Small intestine (tissue), 16 donors: ENCODE data around the gene IL12A. TPM values are rescaled to one million over a fixed set of nuclear protein-coding genes. Genes with fewer than 3 reads are reported as not detected.

Source experiments
- DNase-seq, 2 donors: peaks; one replicate each; pipeline versions ENCODE4 v3.0.0 to v3.0.0-alpha.2; 2013
- FAIRE-seq: peaks from 2 replicates; lab custom pipeline; 2012; peaks lifted over from hg19 to GRCh38; lab: Jason Lieb, UNC
- H3K27ac ChIP-seq, 3 donors: one replicate each; pipeline ENCODE4 v1.5.1; 2013; ENCODE audit warnings: low read length in 2 of 3, mild to moderate bottlenecking in 2 of 3, control low read depth in 1 of 3, inconsistent platforms in 1 of 3, low read depth in 1 of 3, moderate library complexity in 1 of 3
- H3K27me3 ChIP-seq, 3 donors: one replicate each; pipeline ENCODE4 v1.6.1; 2013; ENCODE audit warnings: low read length in 3 of 3, inconsistent platforms in 1 of 3; ENCODE audit not compliant: control insufficient read depth in 3 of 3, insufficient read depth in 3 of 3
- H3K36me3 ChIP-seq, 3 donors: one replicate each; pipeline ENCODE4 v1.6.1; 2013; ENCODE audit warnings: low read length in 3 of 3, inconsistent platforms in 1 of 3, low read depth in 1 of 3, mild to moderate bottlenecking in 1 of 3, moderate library complexity in 1 of 3; ENCODE audit not compliant: control insufficient read depth in 3 of 3, insufficient read depth in 2 of 3
- H3K4me1 ChIP-seq, 3 donors: one replicate each; pipeline ENCODE4 v1.6.1; 2013; ENCODE audit warnings: low read length in 2 of 3, inconsistent platforms in 1 of 3, low read depth in 1 of 3, mild to moderate bottlenecking in 1 of 3, moderate library complexity in 1 of 3; ENCODE audit not compliant: control insufficient read depth in 3 of 3, insufficient read depth in 2 of 3
- H3K4me3 ChIP-seq, 3 donors: one replicate each; pipeline ENCODE4 v1.5.1; 2013; ENCODE audit warnings: low read length in 3 of 3, control low read depth in 1 of 3, inconsistent platforms in 1 of 3, low read depth in 1 of 3, mild to moderate bottlenecking in 1 of 3, moderate library complexity in 1 of 3
- H3K9me3 ChIP-seq, 2 donors: one replicate each; pipeline ENCODE4 v1.6.1; 2013; ENCODE audit warnings: low read depth in 1 of 2, low read length in 1 of 2; ENCODE audit not compliant: control insufficient read depth in 2 of 2, insufficient read depth in 1 of 2
- WGBS, 3 donors: extraction: QIAGEN DNeasy Blood & Tissue Kit; methylation state at CpG; one replicate each; pipeline ENCODE4 v1.1.7; 2013; 5-methylcytosine and 5-hydroxymethylcytosine counted together
- long read RNA-seq, 10 donors: transcript quantifications; one replicate each; lab custom pipeline, GENCODE V29; 2026
- polyA plus RNA-seq, 4 donors: library from polyadenylated mRNA; stranded (reverse) in 3 of 4; unstranded in 1 of 4; fragments of 200-250 nt in 3 of 4; fragments of 120-200 nt in 1 of 4; gene quantifications; one replicate each; pipeline versions ENCODE4 v1.2.1 to v1.2.3, GENCODE V29; 2013
- donor health status: healthy with polysubstance abuse.
- donor health status: control.
- donor health status: control.
- donor health status: Bipolar disorder and iron deficiency.
- donor health status: healthy.

Gene IL12A
- polyA plus RNA-seq: 1 to 10 TPM in 1 of 4 donors, under 1 TPM in 1, not detected in 2; 0.46 to 2.7 TPM
- long read RNA-seq, donor 1: 0 reads
- long read RNA-seq, donor 2: 0 reads
- long read RNA-seq, donor 3, partial matches to known transcripts: 0 of 1 reads
- long read RNA-seq, donor 3, other reads (novel, unspliced or antisense): 0 of 1 reads
- long read RNA-seq, donor 4: 0 reads
- long read RNA-seq, donor 5: 0 reads
- long read RNA-seq, donor 6, partial matches to known transcripts: 0 of 1 reads
- long read RNA-seq, donor 6, other reads (novel, unspliced or antisense): 0 of 1 reads
- long read RNA-seq, donor 7: 0 reads
- long read RNA-seq, donor 8: 0 reads
- long read RNA-seq, donor 9: 0 reads
- long read RNA-seq, donor 10: 0 reads

DNA sequence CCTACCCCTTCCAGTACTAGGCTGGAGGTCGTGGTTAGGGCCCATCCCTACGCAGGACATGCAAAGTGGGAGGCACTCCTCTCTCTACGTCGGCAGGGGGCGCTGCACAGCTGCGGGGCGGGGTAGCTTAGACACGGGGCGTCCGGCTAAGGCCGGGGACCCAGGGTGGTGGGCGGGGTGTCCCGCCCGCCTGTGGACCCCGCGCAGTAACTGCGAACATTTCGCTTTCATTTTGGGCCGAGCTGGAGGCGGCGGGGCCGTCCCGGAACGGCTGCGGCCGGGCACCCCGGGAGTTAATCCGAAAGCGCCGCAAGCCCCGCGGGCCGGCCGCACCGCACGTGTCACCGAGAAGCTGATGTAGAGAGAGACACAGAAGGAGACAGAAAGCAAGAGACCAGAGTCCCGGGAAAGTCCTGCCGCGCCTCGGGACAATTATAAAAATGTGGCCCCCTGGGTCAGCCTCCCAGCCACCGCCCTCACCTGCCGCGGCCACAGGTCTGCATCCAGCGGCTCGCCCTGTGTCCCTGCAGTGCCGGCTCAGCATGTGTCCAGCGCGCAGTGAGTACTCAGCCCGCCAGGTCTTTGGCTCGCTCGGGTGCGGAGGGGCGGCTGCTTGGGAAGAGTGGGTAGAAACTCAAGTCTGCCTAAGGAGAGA lies at the start of gene IL12A:
IL12A (plus strand) TSS at position 219 of the 655 bp plus-strand sequence.
- FAIRE-seq (no peak), DNase-seq (peak; percentile 70 to 94)
- H3K36me3 ChIP-seq: no peaks in the 10 kb centered on the region
- H3K4me1 ChIP-seq: peaks cover 0 to 5% (median 0%) of the 10 kb centered on the region in 3 donors
- 1 to 2% (median 1%) methylated on average over 43 to 54 of the region's 54 CpGs for WGBS, 3 donors
- H3K9me3 ChIP-seq: peaks cover 0 to 6% of the 10 kb centered on the region in 2 donors
- H3K27me3 ChIP-seq: no peaks in the 10 kb centered on the region
- peak within 1 kb of the TSS in 1 of 3 donors; percentile 39 for H3K27ac ChIP-seq
- peak within 1 kb of the TSS; percentile 66 to 69 (median 67) for H3K4me3 ChIP-seq

DNA sequence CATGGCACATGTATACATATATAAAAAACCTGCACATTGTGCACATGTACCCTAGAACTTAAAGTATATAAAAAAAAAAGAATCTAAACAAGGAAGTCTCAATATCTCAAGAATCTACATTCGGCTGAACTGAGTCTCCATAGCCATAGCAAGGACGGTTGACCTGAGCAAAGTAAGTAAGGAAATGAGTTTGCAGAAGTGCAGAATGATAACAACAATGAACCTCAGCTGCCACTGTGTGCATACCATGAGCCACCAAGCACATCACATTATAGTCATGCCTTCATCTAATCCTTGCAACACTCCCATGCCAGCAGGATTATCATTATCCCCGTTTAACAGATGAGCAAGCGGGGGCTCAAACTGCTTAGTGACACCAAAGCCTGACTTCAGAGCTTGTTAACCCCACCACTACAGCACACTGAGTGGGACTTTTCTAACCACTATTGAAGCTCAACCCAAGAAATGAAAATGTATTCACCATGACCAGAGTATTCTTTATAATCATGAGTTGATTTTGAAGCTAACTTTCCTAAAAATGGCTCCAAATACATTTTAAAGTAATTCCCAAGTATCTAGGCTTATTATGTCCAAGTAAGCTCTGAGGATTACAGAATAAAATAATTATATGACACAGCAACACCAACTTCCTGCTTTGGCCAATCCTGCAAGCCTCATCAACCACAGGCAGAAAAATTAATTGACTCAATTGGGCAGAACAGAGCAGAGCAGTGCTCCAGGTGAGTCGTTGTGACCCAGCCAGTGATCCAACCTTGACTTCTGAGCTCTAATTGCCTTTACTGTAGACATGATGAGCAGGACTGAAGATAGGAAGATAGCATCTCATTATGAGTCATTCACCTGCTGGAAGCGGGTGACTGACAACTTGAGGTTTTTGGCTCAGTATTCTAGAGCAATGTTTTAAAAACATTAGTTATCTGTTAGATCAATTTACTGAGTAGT lies 47.3 kb upstream of the IL12A start:
- Histone ChIP-seq H3K27ac (no peak overlapping the region), H3K4me3 (no peak overlapping the region), H3K4me1 (no peaks in the 10 kb centered on the region), H3K9me3 (no peaks in the 10 kb centered on the region), H3K36me3 (no peaks in the 10 kb centered on the region), H3K27me3 (no peaks in the 10 kb centered on the region)
- no peak for FAIRE-seq
- peak in 1 of 2 donors; percentile 12 for DNase-seq
- 53 to 60% (median 59%) methylated on average over 6 of the region's 6 CpGs for WGBS, 3 donors

DNA sequence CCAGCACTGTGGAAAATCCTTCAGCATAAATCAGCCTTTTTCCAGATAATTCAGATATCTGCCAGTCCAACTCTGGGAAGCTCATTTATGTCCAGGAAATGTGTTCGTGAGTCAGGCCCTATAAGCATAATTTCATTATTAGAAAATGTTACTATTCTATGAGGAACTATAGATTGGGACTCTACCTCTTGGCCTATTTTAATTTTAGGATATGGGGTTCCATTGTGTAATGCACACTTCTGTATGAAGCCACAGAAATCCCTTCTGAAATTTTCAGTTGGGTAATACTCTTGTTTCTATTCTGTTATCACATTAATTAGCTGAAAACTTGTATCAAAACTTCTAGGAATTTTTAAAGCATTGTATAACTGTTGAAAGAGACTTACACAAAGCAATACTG lies 43.9 kb upstream of the IL12A start:
- no peaks in the 10 kb centered on the region for H3K9me3 ChIP-seq
- H3K27me3 ChIP-seq: no peaks in the 10 kb centered on the region
- FAIRE-seq (no peak), DNase-seq (no peak)
- no peak overlapping the region for H3K4me3 ChIP-seq
- no peaks in the 10 kb centered on the region for H3K36me3 ChIP-seq
- 67 to 76% (median 75%) methylated on average over 1 of the region's 1 CpG for WGBS, 3 donors
- no peaks in the 10 kb centered on the region for H3K4me1 ChIP-seq
- H3K27ac ChIP-seq: no peak overlapping the region

DNA sequence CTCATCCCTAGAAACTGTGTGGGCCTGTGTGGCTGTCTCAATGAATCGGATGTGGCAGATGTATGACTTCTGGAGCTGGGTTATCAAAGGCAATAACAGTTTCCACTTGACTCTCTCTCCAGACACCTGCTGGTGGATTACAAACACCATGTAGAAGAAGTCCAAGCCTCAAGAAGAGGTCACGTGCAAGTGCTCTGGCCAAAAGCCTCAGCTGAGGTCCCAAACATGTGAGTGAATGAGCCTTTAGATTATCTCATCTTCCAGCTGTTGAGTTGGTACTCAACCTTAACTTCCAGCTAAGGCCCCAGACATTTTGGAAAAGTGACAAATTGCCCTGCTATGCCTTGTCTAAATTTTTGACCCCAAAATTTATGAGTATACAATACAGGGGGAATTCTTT lies 42.7 kb upstream of the IL12A start:
- Histone ChIP-seq H3K27me3 (no peaks in the 10 kb centered on the region), H3K4me3 (no peak overlapping the region), H3K4me1 (no peaks in the 10 kb centered on the region), H3K9me3 (no peaks in the 10 kb centered on the region), H3K36me3 (no peaks in the 10 kb centered on the region), H3K27ac (no peak overlapping the region)
- no peak for FAIRE-seq
- WGBS, 3 donors: 81 to 91% (median 86%) methylated on average over 2 of the region's 2 CpGs
- DNase-seq: no peak

DNA sequence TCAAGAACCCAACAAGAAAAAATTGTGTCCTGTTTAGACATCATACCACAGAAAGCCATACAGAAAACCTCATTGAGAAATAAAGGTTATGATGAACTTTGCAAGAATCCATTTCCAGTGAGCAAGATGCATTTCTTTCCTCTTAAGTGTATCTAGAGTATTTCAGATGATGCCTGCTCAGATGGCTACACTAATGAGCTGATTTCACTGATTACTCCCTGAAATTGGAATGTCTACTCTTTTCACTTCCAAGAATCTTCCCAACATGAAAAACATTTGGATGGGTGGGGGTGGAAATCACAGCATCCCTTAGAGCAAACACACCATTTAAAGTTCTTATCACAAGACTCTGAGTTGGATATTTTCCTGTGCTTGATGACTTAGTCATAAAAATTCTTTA lies 41.4 kb upstream of the IL12A start:
- no peaks in the 10 kb centered on the region for H3K4me1 ChIP-seq
- no peak for FAIRE-seq
- H3K36me3 ChIP-seq: no peaks in the 10 kb centered on the region
- no peak overlapping the region for H3K4me3 ChIP-seq
- DNase-seq: no peak
- no peaks in the 10 kb centered on the region for H3K9me3 ChIP-seq
- no peak overlapping the region for H3K27ac ChIP-seq
- H3K27me3 ChIP-seq: no peaks in the 10 kb centered on the region

DNA sequence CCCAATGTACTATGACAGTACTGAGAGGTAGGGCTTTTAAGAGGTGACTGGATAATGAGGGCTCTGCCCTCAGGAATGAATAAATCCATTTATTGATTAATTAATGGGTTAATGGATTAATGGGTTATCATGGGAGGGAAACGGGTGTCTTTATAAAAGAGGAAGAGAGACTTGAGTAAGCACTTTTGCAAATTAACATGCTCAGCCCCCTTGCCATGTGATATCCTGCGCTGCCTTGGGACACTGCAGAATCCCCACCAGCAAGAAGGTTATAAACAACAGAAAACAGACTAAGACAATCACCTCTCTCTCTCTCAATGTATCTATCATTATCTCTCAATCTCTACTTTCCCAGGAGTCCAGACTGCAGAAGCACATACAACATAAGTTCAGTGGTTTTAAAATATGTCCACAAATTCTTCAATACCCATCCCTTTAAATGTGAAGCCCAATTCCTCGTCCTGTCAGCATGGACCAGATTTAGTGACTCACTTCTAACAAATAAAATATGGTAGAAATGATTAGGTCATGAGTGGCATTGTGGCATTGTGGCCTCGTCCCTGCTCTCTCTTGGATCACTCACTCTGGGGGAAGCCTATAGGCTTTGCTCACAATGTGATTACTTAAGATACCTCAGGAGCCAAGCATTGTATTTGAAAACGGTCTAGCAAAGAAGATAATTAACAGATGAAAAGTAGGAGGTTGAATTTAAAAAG lies 40.0 kb upstream of the IL12A start:
- H3K4me3 ChIP-seq: no peak overlapping the region
- no peaks in the 10 kb centered on the region for H3K4me1 ChIP-seq
- H3K27ac ChIP-seq: no peak overlapping the region
- no peaks in the 10 kb centered on the region for H3K9me3 ChIP-seq
- no peak for DNase-seq
- H3K27me3 ChIP-seq: no peaks in the 10 kb centered on the region
- H3K36me3 ChIP-seq: no peaks in the 10 kb centered on the region
- FAIRE-seq: no peak
- WGBS, 3 donors: 56 to 61% (median 59%) methylated on average over 5 of the region's 5 CpGs

DNA sequence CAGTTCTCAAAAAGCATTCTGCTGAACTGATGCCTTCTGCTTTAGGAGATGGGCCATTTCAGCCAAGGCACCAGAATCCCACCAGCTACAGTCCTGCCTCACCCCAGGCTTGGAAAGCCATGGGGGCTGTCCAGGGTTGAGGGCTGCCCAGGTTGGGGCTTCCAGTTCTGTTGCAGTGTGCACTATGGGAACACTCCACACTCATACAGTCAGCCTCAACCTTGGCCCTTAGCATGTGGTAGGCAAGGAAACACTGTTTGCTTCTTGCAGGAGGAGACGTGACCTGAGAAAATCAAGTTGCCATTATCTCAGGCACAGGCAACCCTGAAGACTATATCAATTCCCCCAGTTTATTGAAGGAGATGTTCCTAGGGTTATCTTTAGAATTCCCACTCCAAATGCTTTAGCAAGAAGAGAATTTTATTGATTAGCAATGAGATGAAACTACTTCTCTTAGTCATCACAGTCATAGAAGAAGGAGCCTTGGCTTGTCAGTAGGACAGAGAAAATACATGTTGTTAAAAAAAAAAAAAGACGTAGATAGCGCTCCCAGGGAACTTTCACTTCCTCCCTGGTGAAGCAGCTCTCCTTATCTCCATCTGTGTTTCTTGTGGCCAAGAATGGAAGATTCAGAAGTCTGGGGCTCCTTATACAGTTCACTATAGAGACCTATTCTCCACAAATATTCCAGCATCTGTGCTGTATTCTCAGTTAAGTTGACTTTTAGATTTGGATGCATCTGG lies 38.3 kb upstream of the IL12A start:
- WGBS, 3 donors: 26 to 43% (median 28%) methylated on average over 3 of the region's 3 CpGs
- no peak overlapping the region for H3K4me3 ChIP-seq
- DNase-seq (no peak), FAIRE-seq (no peak)
- H3K27ac ChIP-seq: no peak overlapping the region
- H3K36me3 ChIP-seq: no peaks in the 10 kb centered on the region
- no peaks in the 10 kb centered on the region for H3K9me3 ChIP-seq
- no peaks in the 10 kb centered on the region for H3K27me3 ChIP-seq
- no peaks in the 10 kb centered on the region for H3K4me1 ChIP-seq
